NCI-H187 treated with DMSO at 0.1 percent for 48 hours (cell line): ENCODE results near the gene FHOD3.
"Not testable (repeated sequence)": the region's sequence is repeated elsewhere in the genome, so short reads cannot be mapped to it uniquely, and the experiment has no call there.

ENCODE experiments used
- DNase-seq: peaks from one replicate; lab custom pipeline; 2025; lab: John Stamatoyannopoulos, UW

The FHOD3 gene

DNA sequence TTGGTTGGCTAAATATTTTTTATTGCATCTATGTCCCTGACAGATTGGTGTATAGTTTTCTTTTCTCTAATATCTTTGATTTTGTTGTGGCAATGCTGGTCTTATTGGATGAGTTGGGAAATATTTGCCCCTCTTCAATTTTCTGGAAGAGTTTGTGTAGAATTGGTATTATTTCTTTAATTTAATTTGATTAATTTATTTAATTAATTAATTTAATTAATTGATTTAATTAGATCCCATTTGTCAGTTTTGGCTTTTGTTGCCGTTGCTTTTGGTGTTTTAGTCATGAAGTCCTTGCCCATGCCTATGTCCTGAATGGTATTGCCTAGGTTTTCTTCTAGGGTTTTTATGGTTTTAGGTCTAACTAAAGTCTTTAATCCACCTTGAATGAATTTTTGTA lies 253.8 kb downstream of the FHOD3 start:
- DNase-seq = not testable (repeated sequence)

GRCh38 chr18:36558234-36558633 lies 260.7 kb downstream of the FHOD3 start:
- DNase-seq = no peak

DNA sequence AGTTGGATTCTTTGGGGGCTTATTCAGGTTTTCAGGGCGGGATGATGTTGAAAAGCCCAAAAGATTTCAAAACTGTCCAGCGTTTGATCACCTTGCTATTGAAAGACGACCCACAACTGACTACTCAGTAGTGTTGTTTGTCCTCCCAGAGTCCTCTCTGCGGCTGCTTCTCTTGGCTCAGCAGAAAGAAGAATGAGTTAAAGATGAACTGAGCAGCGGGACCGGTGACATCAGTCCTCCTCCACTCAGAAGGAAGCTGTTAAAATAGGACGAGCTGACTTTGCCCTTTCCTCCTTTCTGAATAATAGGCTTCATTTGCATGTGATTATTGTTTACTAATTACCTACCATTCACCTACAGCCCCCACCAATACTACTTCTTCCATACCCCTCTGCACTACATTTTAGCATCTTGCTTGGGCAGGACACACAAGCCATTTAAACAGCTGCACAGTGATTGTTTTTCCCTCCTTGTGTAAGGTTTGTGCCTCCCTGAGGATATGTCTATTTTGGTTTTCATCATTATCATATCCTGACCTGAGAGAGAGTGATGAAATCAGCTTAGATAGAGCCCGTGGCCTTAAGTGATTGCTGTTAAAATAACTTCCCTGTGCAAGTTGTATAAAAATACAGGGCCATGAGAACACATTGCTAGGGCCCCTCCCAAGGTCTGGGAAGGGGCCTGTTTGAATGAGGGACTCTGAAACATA lies 261.8 kb downstream of the FHOD3 start:
- DNase-seq = no peak

GRCh38 chr18:36560187-36560586 lies 262.7 kb downstream of the FHOD3 start:
- no peak for DNase-seq

DNA sequence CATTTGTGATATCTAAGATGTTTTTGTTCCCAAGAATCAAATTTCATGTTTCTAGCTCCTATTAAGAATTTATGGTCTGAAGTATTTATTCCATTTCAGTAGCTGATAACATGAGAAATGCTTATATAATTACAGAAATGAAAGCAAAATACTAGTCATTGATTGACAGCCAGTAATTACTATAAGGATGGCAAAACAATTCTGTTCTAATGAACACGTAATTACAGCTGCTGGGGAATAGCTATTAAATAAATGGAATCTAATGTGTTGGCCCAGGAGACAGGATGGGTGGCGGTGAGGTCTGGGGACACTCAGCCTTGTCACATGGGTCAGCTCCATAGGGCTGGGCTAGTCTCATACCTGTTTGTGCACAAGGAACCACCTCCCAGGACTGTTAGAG lies 263.5 kb downstream of the FHOD3 start:
- no peak for DNase-seq

- no peak for DNase-seq
These were observed 267.3 kb downstream of the FHOD3 start for GRCh38 chr18:36564841-36565240.

DNA sequence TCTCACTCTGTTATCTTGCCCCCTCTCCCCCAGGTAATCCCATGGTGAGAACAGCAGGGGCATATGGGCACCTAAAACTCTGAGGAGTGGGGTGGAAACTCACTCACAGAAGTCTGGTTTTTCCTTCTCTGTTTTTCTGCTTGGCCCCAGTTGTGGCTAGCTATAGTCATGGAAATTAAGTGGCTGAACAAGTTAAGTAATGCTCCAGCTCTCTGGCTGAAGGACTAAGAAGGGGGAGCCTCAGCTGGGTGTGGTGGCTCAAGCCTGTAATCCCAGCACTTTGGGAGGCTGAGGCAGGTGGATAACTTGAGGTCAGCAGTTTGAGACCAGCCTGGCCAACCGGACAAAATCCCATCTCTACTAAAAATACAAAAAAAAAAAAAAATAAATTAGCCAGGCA lies 270.3 kb downstream of the FHOD3 start:
- DNase-seq = no peak

GRCh38 chr18:36568487-36568886 lies 271.0 kb downstream of the FHOD3 start:
- DNase-seq = no peak

GRCh38 chr18:36572135-36572856 lies 274.8 kb downstream of the FHOD3 start:
- no peak for DNase-seq

GRCh38 chr18:36576339-36576738 lies 278.8 kb downstream of the FHOD3 start:
- DNase-seq = no peak

GRCh38 chr18:36578871-36579710 lies 281.6 kb downstream of the FHOD3 start:
- DNase-seq = no peak

DNA sequence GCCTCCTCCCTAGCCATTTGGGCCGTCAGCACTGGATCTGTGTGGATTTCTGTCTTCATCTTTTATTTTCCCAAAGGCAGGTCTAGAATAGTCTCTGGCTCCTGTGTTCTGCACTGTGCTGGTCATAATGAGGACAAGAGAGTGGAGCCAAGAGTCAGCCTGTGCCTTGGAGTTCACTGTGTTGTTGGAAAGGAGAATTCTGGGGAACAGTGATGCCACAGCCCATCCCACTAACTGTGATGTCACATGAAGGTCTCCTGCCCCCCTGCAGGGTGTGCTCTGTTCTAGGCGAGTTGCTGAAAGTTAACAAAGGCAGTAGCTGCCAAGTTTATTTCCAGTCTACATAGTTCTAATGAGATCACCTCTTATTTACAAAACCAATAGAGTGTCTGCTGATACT lies 282.8 kb downstream of the FHOD3 start:
- DNase-seq = no peak

DNA sequence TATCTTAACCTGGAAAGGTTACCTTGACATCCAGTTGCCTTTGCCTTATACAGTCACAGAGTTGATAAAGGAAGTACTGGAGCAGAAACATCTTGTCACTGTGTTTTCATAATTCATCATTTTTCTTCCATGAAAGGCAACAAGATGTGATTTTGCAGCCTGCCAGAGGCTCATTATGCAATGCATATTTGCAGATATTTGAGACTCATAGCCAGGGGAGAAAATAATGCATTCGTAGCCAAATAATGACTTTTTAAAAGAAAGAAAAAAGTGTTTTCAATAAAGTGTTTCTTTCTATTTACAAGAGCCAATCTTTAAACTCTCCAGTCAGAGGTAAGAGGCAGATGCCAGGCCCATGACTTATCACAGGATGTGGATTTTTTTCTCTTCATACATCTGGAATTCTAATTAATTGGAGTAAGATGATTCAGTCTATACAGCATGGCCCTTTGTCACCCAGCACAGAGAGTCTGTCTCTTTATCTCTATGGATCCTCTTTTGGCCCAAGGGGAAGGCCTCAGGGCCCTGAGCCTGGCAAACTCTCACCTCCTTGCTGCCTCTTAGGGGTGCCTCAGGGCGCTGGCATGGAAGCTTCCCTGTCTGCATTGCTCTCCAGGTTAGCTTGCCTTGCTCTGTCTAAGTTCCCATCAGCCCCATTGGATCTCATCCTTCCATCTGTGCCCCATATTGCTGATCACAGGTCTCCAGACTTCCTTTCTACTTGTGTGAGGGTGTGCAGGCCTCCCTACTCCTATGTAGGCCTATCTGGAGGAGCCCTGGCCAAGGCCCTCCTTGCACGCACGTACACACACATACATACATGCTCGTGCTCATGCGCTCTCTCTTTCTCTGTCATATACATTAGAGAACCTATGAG lies 283.6 kb downstream of the FHOD3 start:
- no peak for DNase-seq

- DNase-seq = no peak
These were observed 285.7 kb downstream of the FHOD3 start for GRCh38 chr18:36582988-36583745.

- no peak for DNase-seq
These were observed 292.5 kb downstream of the FHOD3 start for GRCh38 chr18:36589857-36590543.

- DNase-seq = no peak
These were observed 293.4 kb downstream of the FHOD3 start for GRCh38 chr18:36590621-36591580.

- DNase-seq = no peak
These were observed 294.8 kb downstream of the FHOD3 start for GRCh38 chr18:36592282-36592681.

- no peak for DNase-seq
These were observed 295.5 kb downstream of the FHOD3 start for GRCh38 chr18:36593001-36593400.

GRCh38 chr18:36593641-36594040 lies 296.1 kb downstream of the FHOD3 start:
- no peak for DNase-seq
